Measurements from ENCODE around the gene PIGH.
"Not testable (repeated sequence)": the region's sequence is repeated elsewhere in the genome, so short reads cannot be mapped to it uniquely, and the experiment has no call there.

The PIGH gene

DNA sequence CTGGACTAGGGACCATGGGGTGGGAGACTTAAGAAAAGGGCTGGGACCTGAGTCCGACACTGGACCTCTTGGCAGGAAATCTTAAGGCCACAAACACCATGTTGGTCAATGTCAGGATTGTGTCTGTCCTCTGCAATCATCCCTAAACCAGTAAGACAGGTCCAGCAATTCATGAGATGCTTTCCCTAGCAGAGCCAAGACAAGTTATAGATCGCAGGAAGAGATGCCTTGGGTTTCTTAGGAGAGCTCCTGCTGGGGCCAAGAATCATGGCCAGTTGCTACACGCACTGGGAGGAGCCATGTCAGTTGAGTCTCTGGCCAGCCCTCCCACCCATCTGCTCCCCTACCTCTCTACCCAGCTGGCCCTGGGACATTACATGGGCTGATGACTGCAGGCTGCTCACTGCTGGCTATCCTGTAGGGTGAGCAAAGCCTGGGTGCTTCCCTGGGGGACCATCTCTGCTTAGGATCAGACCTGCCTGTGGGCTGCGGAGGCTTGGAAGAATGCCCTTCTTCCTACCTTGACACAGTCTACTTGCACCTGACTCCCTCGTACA is 52.8 kb downstream of the PIGH start:
- no peak for DNase-seq

DNA sequence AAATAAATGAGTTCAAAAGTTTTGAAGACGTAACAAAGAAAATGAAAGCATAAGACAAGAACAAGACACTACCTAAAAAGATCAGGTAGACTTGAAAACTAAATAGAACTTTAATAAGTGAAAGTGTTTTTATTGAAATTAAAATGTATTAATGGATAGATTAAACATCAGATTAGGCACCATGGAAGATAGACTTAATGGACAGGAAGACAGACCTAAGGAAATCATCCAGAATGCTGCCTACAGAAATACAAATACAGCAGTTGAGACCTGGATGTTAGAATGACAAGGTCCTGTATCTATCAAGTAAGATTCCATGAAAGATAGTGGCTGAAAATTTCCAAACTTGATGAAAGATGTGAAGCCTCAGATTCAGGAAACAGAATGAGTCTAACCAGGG is 55.5 kb downstream of the PIGH start:
- no peak for DNase-seq

DNA sequence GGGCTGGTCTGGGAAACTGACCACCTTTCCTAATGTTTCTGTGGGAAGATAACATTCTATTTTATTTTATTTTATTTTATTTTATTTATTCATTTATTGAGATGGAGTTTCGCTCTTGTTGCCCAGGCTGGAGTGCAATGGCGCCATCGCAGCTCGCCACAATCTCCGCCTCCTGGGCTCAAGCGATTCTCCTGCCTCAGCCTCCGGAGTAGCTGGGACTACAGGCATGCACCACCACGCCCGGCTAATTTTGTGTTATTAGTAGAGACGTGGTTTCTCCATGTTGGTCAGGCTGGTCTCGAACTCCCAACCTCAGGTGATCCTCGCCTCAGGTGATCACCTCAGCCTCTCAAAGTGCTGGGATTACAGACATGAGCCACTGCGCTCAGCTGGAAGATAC is 57.4 kb downstream of the PIGH start:
- not testable (repeated sequence) for DNase-seq

- peak; percentile 14 for DNase-seq
Measured at GRCh38 chr14:67541448-67542387, 58.4 kb downstream of the PIGH start.
